Fibroblast of skin of left quadriceps (primary cell): ENCODE data around the gene ZNF626.
"Not testable (repeated sequence)": the region's sequence is repeated elsewhere in the genome, so short reads cannot be mapped to it uniquely, and the experiment has no call there.

ENCODE experiments used
- DNase-seq, 2 experiments: peaks; one replicate each; pipeline ENCODE4 v3.0.0-alpha.2; 2013; ENCODE audit warnings: low read depth in 2 of 2

The ZNF626 gene

GRCh38 chr19:20661150-20661819, at the start of gene ZNF626:
TSS of gene ZNF626 (minus strand) at chr19:20661571. CDS start at chr19:20661446, 125 bp downstream.
- peak; percentile 95 for DNase-seq

- DNase-seq = no peak
Measured at GRCh38 chr19:20669263-20669662, 7.9 kb upstream of the ZNF626 start.

- DNase-seq = no peak
Measured at GRCh38 chr19:20667281-20667680, 5.9 kb upstream of the ZNF626 start.

- no peak for DNase-seq
Measured at GRCh38 chr19:20664901-20665781, 3.8 kb upstream of the ZNF626 start.

- not testable (repeated sequence) for DNase-seq
Measured at GRCh38 chr19:20664475-20664874, 3.1 kb upstream of the ZNF626 start.

- DNase-seq = no peak
Measured at GRCh38 chr19:20662421-20663105, 1.2 kb upstream of the ZNF626 start.

- no peak for DNase-seq
Measured at GRCh38 chr19:20660473-20661140, 764 bp downstream of the ZNF626 start.

- DNase-seq = no peak
Measured at GRCh38 chr19:20640545-20640944, 20.8 kb downstream of the ZNF626 start.

GRCh38 chr19:20640023-20640422, 21.3 kb downstream of the ZNF626 start:
- DNase-seq = no peak

GRCh38 chr19:20624560-20624959, 36.8 kb downstream of the ZNF626 start:
- not testable (repeated sequence) for DNase-seq

GRCh38 chr19:20616071-20616470, 45.3 kb downstream of the ZNF626 start:
- no peak for DNase-seq

GRCh38 chr19:20614971-20615370, 46.4 kb downstream of the ZNF626 start:
- not testable (repeated sequence) for DNase-seq

- no peak for DNase-seq
Measured at GRCh38 chr19:20612711-20613316, 48.6 kb downstream of the ZNF626 start.

GRCh38 chr19:20611866-20612265, 49.5 kb downstream of the ZNF626 start:
- no peak for DNase-seq

- DNase-seq = no peak
Measured at GRCh38 chr19:20607943-20608342, 53.4 kb downstream of the ZNF626 start.
